GM12875 (cell line): ENCODE data around the gene STK24.

Experiments
- H3K4me3 ChIP-seq: one replicate; pipeline ENCODE4 v1.5.1; 2011; ENCODE audit warnings: low read depth, low read length, control low read depth
- CTCF ChIP-seq: IDR thresholded peaks from 2 replicates; pipeline ENCODE4 v1.5.1; 2011; ENCODE audit warnings: low read depth, mild to moderate bottlenecking, control low read depth, inconsistent platforms, low read length, moderate library complexity, borderline replicate concordance; ENCODE audit not compliant: insufficient read depth

Gene STK24

GRCh38 chr13:98514288-98514687 is 62.6 kb downstream of the STK24 start:
- H3K4me3 ChIP-seq, result no peak overlapping the region
- TF ChIP-seq CTCF, result no peak

DNA sequence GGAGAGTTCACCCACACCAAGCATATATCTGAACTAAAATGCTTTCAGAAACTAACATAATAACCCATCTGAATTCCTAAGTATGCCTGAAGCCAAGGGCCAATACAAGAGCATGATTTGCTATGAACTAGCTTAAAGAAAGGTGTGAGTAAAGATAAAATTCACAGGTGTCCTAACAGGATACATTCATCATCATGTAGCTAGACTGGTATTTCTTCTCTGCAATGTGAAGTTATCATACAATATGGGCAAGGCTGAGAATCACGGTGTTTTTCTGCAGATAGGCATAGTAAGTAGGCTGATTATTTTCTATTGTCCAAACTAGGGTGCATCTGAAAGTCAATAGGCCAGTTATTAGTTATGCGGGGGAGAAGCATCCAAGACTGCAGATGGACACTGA is 63.1 kb downstream of the STK24 start:
- no peak for TF ChIP-seq CTCF
- no peak overlapping the region for H3K4me3 ChIP-seq

GRCh38 chr13:98512774-98513665 is 63.9 kb downstream of the STK24 start:
- no peak for TF ChIP-seq CTCF
- no peak overlapping the region for H3K4me3 ChIP-seq

- no peak for TF ChIP-seq CTCF
- H3K4me3 ChIP-seq, result no peak overlapping the region
These were observed 65.5 kb downstream of the STK24 start for GRCh38 chr13:98511435-98511834.

- no peak overlapping the region for H3K4me3 ChIP-seq
- no peak for TF ChIP-seq CTCF
These were observed 66.8 kb downstream of the STK24 start for GRCh38 chr13:98510156-98510509.

- H3K4me3 ChIP-seq, result no peak overlapping the region
These were observed 67.4 kb downstream of the STK24 start for GRCh38 chr13:98509271-98510155.

More at GRCh38 chr13:98509271-98510155, 67.4 kb downstream of the STK24 start:
- TF ChIP-seq CTCF, result no peak
